Measurements from ENCODE around the gene WFS1.

WFS1 gene

DNA sequence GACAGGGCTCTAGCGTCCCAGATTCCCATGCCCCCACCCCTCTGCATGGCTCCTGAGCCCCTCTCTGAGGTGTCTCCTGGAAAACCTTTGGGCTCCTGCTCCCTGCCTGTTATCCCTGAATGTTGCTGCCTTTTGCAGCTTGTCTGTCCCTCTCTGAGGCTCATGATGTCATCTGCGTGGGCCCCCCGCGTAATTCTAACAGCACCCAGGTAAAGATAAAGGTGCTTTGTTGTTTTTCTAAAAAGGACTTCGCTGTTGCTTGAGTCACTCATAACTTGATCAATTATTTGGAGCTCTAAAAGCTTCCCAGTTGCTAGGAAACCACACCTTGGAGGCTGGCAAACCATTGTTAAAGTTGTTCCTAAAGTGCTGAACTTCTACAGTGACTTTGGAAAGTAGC, 36.6 kb downstream of the WFS1 start:
- TF ChIP-seq, protein P1, sequence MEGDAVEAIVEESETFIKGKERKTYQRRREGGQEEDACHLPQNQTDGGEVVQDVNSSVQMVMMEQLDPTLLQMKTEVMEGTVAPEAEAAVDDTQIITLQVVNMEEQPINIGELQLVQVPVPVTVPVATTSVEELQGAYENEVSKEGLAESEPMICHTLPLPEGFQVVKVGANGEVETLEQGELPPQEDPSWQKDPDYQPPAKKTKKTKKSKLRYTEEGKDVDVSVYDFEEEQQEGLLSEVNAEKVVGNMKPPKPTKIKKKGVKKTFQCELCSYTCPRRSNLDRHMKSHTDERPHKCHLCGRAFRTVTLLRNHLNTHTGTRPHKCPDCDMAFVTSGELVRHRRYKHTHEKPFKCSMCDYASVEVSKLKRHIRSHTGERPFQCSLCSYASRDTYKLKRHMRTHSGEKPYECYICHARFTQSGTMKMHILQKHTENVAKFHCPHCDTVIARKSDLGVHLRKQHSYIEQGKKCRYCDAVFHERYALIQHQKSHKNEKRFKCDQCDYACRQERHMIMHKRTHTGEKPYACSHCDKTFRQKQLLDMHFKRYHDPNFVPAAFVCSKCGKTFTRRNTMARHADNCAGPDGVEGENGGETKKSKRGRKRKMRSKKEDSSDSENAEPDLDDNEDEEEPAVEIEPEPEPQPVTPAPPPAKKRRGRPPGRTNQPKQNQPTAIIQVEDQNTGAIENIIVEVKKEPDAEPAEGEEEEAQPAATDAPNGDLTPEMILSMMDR (IDR thresholded peaks at IDR 0.05; ENCODE audit: insufficient read depth, low read length, poor library complexity, severe bottlenecking) = no peak
- no peak for DNase-seq (ENCODE audit: extremely low read depth, insufficient read length)
- H3K36me3 ChIP-seq (ENCODE audit: control insufficient read depth, insufficient read depth, low read length) = peaks cover 5% of the 10 kb centered on the region
- no peak overlapping the region for H3K4me3 ChIP-seq (replicated peaks; ENCODE audit: low read depth, low read length)
- H3K27me3 ChIP-seq (replicated peaks; ENCODE audit: control insufficient read depth, insufficient read depth, low read length) = no peaks in the 10 kb centered on the region; the same call in none of the 2 replicates

DNA sequence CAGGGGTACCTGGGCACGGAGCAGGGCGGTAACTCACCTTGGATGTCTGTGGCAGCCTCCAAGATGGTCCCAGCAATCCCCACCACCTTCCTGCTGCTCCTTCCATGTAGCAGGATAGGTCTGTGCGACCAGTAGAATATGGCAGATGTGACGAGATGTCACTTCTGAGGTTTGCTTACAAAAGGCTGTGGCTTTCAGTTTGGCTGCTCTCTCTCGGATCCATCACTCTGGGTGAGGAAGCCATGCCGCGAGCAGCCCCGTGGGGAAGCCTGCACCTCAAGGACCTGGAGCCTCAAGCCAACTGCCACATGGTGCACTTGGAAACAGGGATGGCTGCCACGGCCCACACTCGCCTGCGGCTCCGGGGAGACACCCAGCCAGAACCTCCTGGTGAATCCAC, 37.6 kb downstream of the WFS1 start:
- Histone ChIP-seq H3K4me3 (replicated peaks; ENCODE audit: low read depth, low read length) (no peak overlapping the region), H3K36me3 (ENCODE audit: control insufficient read depth, insufficient read depth, low read length) (peaks cover 1% of the 10 kb centered on the region; the same call in 1 of the 2 replicates), H3K27me3 (replicated peaks; ENCODE audit: control insufficient read depth, insufficient read depth, low read length) (no peaks in the 10 kb centered on the region; the same call in none of the 2 replicates)
- DNase-seq (ENCODE audit: extremely low read depth, insufficient read length) = no peak
- TF ChIP-seq, protein P1 (IDR thresholded peaks at IDR 0.05; ENCODE audit: insufficient read depth, low read length, poor library complexity, severe bottlenecking) = no peak

DNA sequence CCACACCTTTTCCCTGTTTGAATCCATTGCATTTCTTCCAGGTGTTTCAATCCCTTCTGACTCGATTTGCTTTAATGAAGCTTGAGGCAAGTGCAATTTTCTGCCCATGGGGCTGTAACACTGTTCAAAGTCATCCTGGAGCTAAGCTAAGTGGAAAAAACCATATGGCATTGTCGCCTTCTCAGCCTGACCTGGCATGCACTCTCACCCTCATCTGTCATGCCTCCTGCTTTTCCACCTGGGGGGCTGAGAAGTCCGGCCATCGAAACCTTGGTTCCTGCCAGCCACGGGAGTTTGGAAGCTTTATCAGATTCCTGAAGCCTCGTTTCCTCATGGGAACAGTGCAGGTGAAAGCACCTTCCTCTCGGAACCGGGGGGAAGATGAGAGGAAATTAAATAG, 38.2 kb downstream of the WFS1 start:
- TF ChIP-seq, protein P1 (IDR thresholded peaks at IDR 0.05; ENCODE audit: insufficient read depth, low read length, poor library complexity, severe bottlenecking) = no peak
- DNase-seq (ENCODE audit: extremely low read depth, insufficient read length) = no peak
- Histone ChIP-seq H3K4me3 (replicated peaks; ENCODE audit: low read depth, low read length) (no peak overlapping the region), H3K36me3 (ENCODE audit: control insufficient read depth, insufficient read depth, low read length) (no peaks in the 10 kb centered on the region), H3K27me3 (replicated peaks; ENCODE audit: control insufficient read depth, insufficient read depth, low read length) (no peaks in the 10 kb centered on the region; the same call in none of the 2 replicates)

DNA sequence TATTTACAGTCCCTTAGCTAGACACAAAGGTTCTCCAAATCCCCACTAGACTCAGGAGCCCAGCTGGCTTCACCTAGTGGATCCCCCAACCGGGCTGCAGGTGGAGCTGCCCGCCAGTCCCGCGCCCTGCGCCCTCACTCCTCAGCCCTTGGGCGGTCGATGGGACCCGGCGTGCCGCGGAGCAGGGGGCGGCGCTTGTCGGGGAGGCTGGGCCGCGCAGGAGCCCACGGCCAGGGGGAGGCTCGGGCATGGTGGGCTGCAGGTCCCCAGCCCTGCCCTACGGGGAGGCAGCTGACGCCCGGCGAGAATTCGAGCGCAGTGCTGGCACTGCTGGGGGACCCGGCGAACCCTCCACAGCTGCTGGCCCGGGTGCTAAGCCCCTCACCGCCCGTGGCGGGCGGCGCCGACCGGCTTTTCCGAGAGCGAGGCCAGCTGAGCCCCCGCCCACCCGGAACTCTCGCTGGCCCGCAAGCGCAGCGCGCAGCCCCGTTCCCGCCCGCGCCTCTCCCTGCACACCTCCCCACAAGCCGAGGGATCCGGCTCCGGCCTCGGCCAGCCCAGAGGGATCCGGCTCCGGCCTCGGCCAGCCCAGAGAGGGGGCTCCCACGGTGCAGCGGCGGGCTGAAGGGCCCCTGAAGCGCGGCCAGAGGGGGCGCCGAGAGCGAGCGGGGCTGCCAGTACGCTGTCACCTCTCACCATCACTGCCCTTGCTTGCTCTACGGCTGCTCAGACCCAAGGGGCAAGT, 39.4 kb downstream of the WFS1 start:
- Histone ChIP-seq H3K4me3 (replicated peaks; ENCODE audit: low read depth, low read length) (no peak overlapping the region), H3K36me3 (ENCODE audit: control insufficient read depth, insufficient read depth, low read length) (no peaks in the 10 kb centered on the region), H3K27me3 (replicated peaks; ENCODE audit: control insufficient read depth, insufficient read depth, low read length) (no peaks in the 10 kb centered on the region; the same call in none of the 2 replicates)
- TF ChIP-seq, protein P1 (IDR thresholded peaks at IDR 0.05; ENCODE audit: insufficient read depth, low read length, poor library complexity, severe bottlenecking) = no peak
- DNase-seq (ENCODE audit: extremely low read depth, insufficient read length) = no peak

DNA sequence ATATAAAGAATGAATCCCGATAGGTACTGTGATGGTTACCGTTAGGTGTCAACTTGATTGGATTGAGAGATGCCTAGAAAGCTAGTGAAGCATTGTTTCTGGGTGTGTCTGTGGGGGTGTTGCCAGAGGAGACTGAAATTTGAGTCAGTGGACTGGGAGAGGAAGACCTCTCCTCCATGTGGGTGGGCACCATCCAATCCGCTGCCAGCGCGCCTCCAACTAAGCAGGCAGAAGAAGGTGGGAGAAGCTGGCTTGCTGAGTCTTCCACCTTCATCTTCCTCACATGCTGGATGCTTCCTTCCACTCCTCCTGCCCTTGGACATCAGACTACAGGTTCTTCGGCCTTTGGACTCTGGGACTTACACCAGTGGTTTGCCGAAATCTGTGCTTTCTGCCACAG, 40.1 kb downstream of the WFS1 start:
- DNase-seq (ENCODE audit: extremely low read depth, insufficient read length) = no peak
- H3K27me3 ChIP-seq (replicated peaks; ENCODE audit: control insufficient read depth, insufficient read depth, low read length) = no peaks in the 10 kb centered on the region; the same call in none of the 2 replicates
- TF ChIP-seq, protein P1 (IDR thresholded peaks at IDR 0.05; ENCODE audit: insufficient read depth, low read length, poor library complexity, severe bottlenecking) = no peak
- no peak overlapping the region for H3K4me3 ChIP-seq (replicated peaks; ENCODE audit: low read depth, low read length)
- no peaks in the 10 kb centered on the region for H3K36me3 ChIP-seq (ENCODE audit: control insufficient read depth, insufficient read depth, low read length)
